NCI-H510A treated with DMSO at 0.1 percent for 48 hours (cell line): ENCODE data around the gene NFAT5.
"Not testable (repeated sequence)": the region's sequence is repeated elsewhere in the genome, so short reads cannot be mapped to it uniquely, and the experiment has no call there.

ENCODE experiments used
- DNase-seq: peaks from one replicate; lab custom pipeline; 2025; lab: John Stamatoyannopoulos, UW

The NFAT5 gene

DNA sequence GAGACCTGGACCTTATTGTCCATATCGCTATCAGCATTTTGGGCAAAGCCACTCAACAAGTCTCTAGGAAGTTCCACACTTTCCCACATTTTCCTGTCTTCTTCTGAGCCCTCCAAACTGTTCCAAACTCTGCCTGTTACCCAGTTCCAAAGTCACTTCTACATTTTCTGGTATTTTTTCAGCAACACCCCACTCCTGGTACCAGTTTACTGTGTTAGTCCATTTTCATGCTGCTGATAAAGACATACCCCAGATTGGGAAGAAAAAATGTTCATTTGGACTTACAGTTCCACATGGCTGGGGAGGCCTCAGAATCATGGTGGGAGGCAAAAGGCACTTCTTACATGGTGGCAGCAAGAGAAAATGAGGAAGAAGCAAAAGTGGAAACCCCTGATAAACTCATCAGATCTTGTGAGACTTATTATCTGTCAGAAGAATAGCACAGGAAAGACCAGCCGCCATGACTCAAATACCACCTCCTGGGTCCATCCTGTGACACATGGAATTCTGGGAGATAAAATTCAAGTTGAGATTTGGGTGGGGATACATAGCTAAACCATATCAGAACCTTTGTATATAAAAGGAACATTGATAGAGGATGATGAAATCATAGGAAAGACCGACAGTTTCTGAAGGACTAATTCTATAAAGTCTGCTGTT is 71.6 kb downstream of the NFAT5 start:
- not testable (repeated sequence) for DNase-seq

DNA sequence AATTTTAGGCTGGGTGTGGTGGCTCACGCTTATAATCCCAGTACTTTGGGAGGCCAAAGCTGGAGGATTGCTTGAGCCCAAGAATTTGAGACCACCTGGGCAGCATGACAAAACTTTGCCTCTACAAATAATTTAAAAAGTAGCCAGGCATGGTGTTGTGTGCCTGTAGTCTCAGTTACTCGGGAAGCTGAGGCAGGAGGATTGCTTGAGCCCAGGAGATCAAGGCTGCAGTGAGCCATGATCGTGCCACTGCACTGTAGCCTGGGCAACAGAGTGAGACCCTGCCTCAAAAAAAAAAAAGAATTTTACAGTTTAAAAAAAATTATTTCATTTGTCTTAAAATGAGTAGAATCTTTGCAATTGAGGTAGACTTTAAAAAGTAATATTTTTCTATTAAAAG is 78.2 kb downstream of the NFAT5 start:
- DNase-seq: not testable (repeated sequence)

- DNase-seq: no peak
These were observed 79.0 kb downstream of the NFAT5 start for GRCh38 chr16:69644790-69645189.

- DNase-seq: no peak
These were observed 81.3 kb downstream of the NFAT5 start for GRCh38 chr16:69647020-69647419.

DNA sequence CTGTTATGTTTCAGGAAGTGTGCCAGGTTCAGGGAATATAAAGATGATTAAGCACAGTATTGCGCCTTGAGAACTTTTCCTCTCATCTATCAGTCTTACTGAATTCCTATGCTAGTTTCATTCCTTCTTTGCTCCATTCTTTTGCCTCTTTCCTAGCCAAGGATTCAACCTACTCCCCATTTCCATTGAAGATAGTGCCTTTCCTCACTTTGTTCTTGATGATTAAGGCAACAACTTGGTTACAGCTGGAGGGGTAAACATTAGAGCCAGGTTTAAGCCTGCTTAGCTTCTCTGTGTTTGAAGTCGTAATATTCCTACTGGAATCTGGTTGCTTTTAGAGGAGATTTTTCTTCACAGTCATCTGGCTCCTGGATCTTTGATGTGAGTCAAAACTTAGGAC is 85.5 kb downstream of the NFAT5 start:
- no peak for DNase-seq

GRCh38 chr16:69654280-69654931 is 88.6 kb downstream of the NFAT5 start:
- DNase-seq: no peak

GRCh38 chr16:69660166-69660565 is 94.4 kb downstream of the NFAT5 start:
- no peak for DNase-seq

DNA sequence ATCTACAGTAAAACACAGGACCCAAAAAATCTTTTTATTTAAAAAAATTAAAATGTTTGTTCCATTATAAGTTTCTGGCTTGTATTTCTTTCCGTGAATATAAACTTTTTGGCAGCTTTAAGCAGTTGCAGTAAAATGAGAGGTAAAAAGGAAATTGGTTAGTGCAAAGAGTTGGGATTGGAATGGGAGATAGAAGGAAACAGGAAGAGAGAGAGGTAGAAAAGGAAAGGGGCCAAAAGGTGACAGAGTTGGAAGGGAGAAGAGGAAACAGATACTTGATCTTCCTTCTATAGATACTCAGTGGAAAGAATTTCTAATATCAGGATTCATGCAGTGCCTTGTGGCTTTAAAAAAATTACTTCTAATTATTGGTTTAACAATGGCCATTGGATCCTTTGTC is 97.1 kb downstream of the NFAT5 start:
- DNase-seq: no peak

GRCh38 chr16:69663846-69664245 is 98.1 kb downstream of the NFAT5 start:
- DNase-seq: no peak

- DNase-seq: no peak
These were observed 103.8 kb downstream of the NFAT5 start for GRCh38 chr16:69669577-69669976.

- no peak for DNase-seq
These were observed 106.7 kb downstream of the NFAT5 start for GRCh38 chr16:69672315-69672997.

GRCh38 chr16:69672998-69673713 is 107.4 kb downstream of the NFAT5 start:
- no peak for DNase-seq

GRCh38 chr16:69680358-69680757 is 114.6 kb downstream of the NFAT5 start:
- DNase-seq: no peak

- DNase-seq: no peak
These were observed 122.8 kb downstream of the NFAT5 start for GRCh38 chr16:69688589-69688988.

GRCh38 chr16:69691980-69692911 is 126.5 kb downstream of the NFAT5 start:
- DNase-seq: no peak

DNA sequence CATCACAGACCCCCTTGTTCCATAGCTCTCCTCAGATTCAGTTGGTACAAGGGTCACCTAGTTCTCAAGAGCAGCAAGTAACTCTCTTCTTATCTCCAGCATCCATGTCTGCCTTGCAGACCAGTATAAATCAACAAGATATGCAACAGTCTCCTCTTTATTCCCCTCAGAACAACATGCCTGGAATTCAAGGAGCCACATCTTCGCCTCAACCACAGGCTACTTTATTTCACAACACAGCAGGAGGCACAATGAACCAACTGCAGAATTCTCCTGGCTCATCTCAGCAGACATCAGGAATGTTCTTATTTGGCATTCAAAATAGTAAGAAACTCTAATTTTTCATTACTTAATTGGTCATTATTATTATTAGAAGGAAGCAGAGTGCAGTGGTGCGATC is 128.2 kb downstream of the NFAT5 start:
- DNase-seq: no peak

GRCh38 chr16:69698404-69698803 is 132.6 kb downstream of the NFAT5 start:
- DNase-seq: no peak

- DNase-seq: no peak
These were observed 134.1 kb downstream of the NFAT5 start for GRCh38 chr16:69699915-69700314.

DNA sequence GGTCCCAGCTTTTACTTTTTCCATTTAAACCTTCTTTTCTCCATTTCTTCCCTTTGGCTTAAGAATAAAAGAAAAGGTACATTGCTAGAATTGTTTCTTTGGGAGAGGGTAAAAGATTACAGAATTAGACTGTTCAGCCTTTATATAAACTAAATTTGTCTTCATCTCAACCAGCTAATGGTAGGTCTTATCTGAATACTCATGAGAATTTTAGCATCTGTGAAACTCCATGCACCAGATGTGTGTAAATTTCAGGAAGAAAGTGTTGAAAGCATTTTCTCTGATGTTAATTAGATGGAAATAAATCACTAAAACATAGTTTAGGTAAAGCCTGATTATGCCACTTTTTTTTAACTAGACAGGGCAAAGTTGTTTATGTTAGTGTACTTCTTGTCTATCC is 135.7 kb downstream of the NFAT5 start:
- DNase-seq: no peak

GRCh38 chr16:69701866-69702265 is 136.1 kb downstream of the NFAT5 start:
- no peak for DNase-seq

DNA sequence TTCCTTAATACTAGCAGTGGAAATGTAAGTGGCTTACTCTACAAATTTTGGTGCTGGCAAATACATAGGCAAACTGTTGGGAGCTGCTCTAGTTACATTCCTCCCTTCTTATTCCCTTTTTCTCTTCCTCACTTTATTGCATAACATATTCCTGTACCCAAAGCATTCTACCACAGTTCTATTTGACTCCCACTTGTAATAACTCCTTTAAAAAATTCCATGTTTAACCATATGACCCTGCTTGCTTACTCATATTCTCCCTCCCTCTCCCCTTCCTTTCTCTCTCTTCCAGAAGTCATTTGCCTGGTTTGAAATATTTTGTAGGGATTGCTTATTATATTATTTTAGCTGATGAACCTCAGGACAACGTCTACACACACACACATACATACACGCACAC is 137.9 kb downstream of the NFAT5 start:
- no peak for DNase-seq
